ENCODE results near the gene PSMC6. TPM values are rescaled to one million over a fixed set of nuclear protein-coding genes. Genes with fewer than 3 reads are reported as not detected.
"Not testable (repeated sequence)": the region's sequence is repeated elsewhere in the genome, so short reads cannot be mapped to it uniquely, and the experiment has no call there.

Gene PSMC6
- total RNA-seq, 1 donor from 2014 or later, result 66.4 TPM

- H3K4me1 Mint-ChIP-seq (ENCODE audit: low read depth), result peaks cover 31% of the 10 kb centered on the region
- no peak overlapping the region for H3K27ac Mint-ChIP-seq (ENCODE audit: unreplicated experiment)
- TF ChIP-seq CTCF (IDR thresholded peaks at IDR 0.05), result no peak
- no peak for DNase-seq (ENCODE audit: low spot score)
- no peaks in the 10 kb centered on the region for H3K27me3 Mint-ChIP-seq (ENCODE audit: low read depth)
- H3K9me3 Mint-ChIP-seq (ENCODE audit: low read depth), result no peaks in the 10 kb centered on the region
- H3K36me3 Mint-ChIP-seq (ENCODE audit: low read depth), result no peaks in the 10 kb centered on the region
- H3K4me3 Mint-ChIP-seq (ENCODE audit: unreplicated experiment), result no peak overlapping the region
Measured at GRCh38 chr14:52740751-52741150, 33.8 kb downstream of the PSMC6 start.

GRCh38 chr14:52741865-52742264 is 34.9 kb downstream of the PSMC6 start:
- H3K36me3 Mint-ChIP-seq (ENCODE audit: low read depth), result peaks cover 1% of the 10 kb centered on the region
- no peak for DNase-seq (ENCODE audit: low spot score)
- H3K4me1 Mint-ChIP-seq (ENCODE audit: low read depth), result peaks cover 23% of the 10 kb centered on the region

GRCh38 chr14:52748647-52749292 is 41.8 kb downstream of the PSMC6 start:
- no peak for TF ChIP-seq CTCF (IDR thresholded peaks at IDR 0.05)
- DNase-seq (ENCODE audit: low spot score), result no peak
- peaks cover 10% of the 10 kb centered on the region for H3K36me3 Mint-ChIP-seq (ENCODE audit: low read depth)
- H3K4me3 Mint-ChIP-seq (ENCODE audit: unreplicated experiment), result no peak overlapping the region
- no peaks in the 10 kb centered on the region for H3K27me3 Mint-ChIP-seq (ENCODE audit: low read depth)
- H3K27ac Mint-ChIP-seq (ENCODE audit: unreplicated experiment), result no peak overlapping the region
- peaks cover 9% of the 10 kb centered on the region for H3K4me1 Mint-ChIP-seq (ENCODE audit: low read depth)
- no peaks in the 10 kb centered on the region for H3K9me3 Mint-ChIP-seq (ENCODE audit: low read depth)

More at GRCh38 chr14:52741865-52742264, 34.9 kb downstream of the PSMC6 start:
- Mint-ChIP-seq H3K27me3 (ENCODE audit: low read depth) (no peaks in the 10 kb centered on the region), H3K9me3 (ENCODE audit: low read depth) (no peaks in the 10 kb centered on the region), H3K27ac (ENCODE audit: unreplicated experiment) (peak overlapping the region; percentile 10), H3K4me3 (ENCODE audit: unreplicated experiment) (no peak overlapping the region)
- no peak for TF ChIP-seq CTCF (IDR thresholded peaks at IDR 0.05)

- no peaks in the 10 kb centered on the region for H3K36me3 Mint-ChIP-seq (ENCODE audit: low read depth)
- no peak overlapping the region for H3K4me3 Mint-ChIP-seq (ENCODE audit: unreplicated experiment)
- no peak for DNase-seq (ENCODE audit: low spot score)
- H3K27ac Mint-ChIP-seq (ENCODE audit: unreplicated experiment), result no peak overlapping the region
- H3K9me3 Mint-ChIP-seq (ENCODE audit: low read depth), result no peaks in the 10 kb centered on the region
- TF ChIP-seq CTCF (IDR thresholded peaks at IDR 0.05), result no peak
- no peaks in the 10 kb centered on the region for H3K4me1 Mint-ChIP-seq (ENCODE audit: low read depth)
- H3K27me3 Mint-ChIP-seq (ENCODE audit: low read depth), result no peaks in the 10 kb centered on the region
Measured at GRCh38 chr14:52755607-52756316, 48.8 kb downstream of the PSMC6 start.

GRCh38 chr14:52759145-52759544 is 52.1 kb downstream of the PSMC6 start:
- TF ChIP-seq CTCF (IDR thresholded peaks at IDR 0.05), result no peak
- Mint-ChIP-seq H3K9me3 (ENCODE audit: low read depth) (no peaks in the 10 kb centered on the region), H3K4me1 (ENCODE audit: low read depth) (no peaks in the 10 kb centered on the region), H3K27me3 (ENCODE audit: low read depth) (no peaks in the 10 kb centered on the region), H3K27ac (ENCODE audit: unreplicated experiment) (no peak overlapping the region), H3K4me3 (ENCODE audit: unreplicated experiment) (no peak overlapping the region), H3K36me3 (ENCODE audit: low read depth) (peaks cover 3% of the 10 kb centered on the region)
- DNase-seq (ENCODE audit: low spot score), result no peak

- H3K27me3 Mint-ChIP-seq (ENCODE audit: low read depth); H3K4me1 Mint-ChIP-seq (ENCODE audit: low read depth); H3K36me3 Mint-ChIP-seq (ENCODE audit: low read depth); DNase-seq (ENCODE audit: low spot score); H3K4me3 Mint-ChIP-seq (ENCODE audit: unreplicated experiment); H3K9me3 Mint-ChIP-seq (ENCODE audit: low read depth); H3K27ac Mint-ChIP-seq (ENCODE audit: unreplicated experiment): not testable (repeated sequence)
Measured at GRCh38 chr14:52762923-52763322, 55.9 kb downstream of the PSMC6 start.
